Endothelial cell (in vitro differentiated cells): ENCODE results near the gene CALN1. TPM values are rescaled to one million over a fixed set of nuclear protein-coding genes. Genes with fewer than 3 reads are reported as not detected.

ENCODE experiments used
- DNase-seq: peaks from one replicate; pipeline ENCODE4 v3.0.0; 2021; ENCODE audit warnings: low spot score
- H3K27ac Mint-ChIP-seq: one replicate; pipeline ENCODE4 v1.8.0; 2021; ENCODE audit warnings: mixed read lengths, inconsistent platforms; ENCODE audit not compliant: unreplicated experiment
- H3K27me3 Mint-ChIP-seq: one replicate; pipeline ENCODE4 v1.8.0; 2021; ENCODE audit warnings: mild to moderate bottlenecking, moderate library complexity, mixed read lengths, inconsistent platforms; ENCODE audit not compliant: unreplicated experiment
- H3K36me3 Mint-ChIP-seq: one replicate; pipeline ENCODE4 v1.8.0; 2021; ENCODE audit warnings: mild to moderate bottlenecking, low read depth, mixed read lengths, inconsistent platforms; ENCODE audit not compliant: unreplicated experiment
- H3K4me1 Mint-ChIP-seq: one replicate; pipeline ENCODE4 v1.8.0; 2021; ENCODE audit warnings: mild to moderate bottlenecking, mixed read lengths, inconsistent platforms; ENCODE audit not compliant: unreplicated experiment
- H3K4me3 Mint-ChIP-seq: one replicate; pipeline ENCODE4 v1.8.0; 2021; ENCODE audit warnings: mild to moderate bottlenecking, mixed read lengths, inconsistent platforms; ENCODE audit not compliant: unreplicated experiment
- H3K9me3 Mint-ChIP-seq: one replicate; pipeline ENCODE4 v1.8.0; 2021; ENCODE audit warnings: mixed read lengths, inconsistent platforms; ENCODE audit not compliant: unreplicated experiment
- CTCF ChIP-seq: fragments of 200-600 bp; sonication (generic); IDR thresholded peaks from one replicate; pipeline ENCODE4 v1.5.0; 2021; ENCODE audit warnings: antibody characterized with exemption; ENCODE audit not compliant: unreplicated experiment
- total RNA-seq: library from RNA; stranded (reverse); fragmentation: NEBNext Ultra II Directional; extraction: Animal tissue kit (Norgen Biotek cat#: 25700); gene quantifications from one replicate; pipeline ENCODE4 v1.2.1, GENCODE V29; 2021; ENCODE audit not compliant: unreplicated experiment

Gene CALN1
- total RNA-seq, 1 donor from 2014 or later, result 1.4 TPM

- no peak overlapping the region for H3K27ac Mint-ChIP-seq
- no peaks in the 10 kb centered on the region for H3K27me3 Mint-ChIP-seq
- peaks cover 4% of the 10 kb centered on the region for H3K36me3 Mint-ChIP-seq
- no peak for DNase-seq
- no peak for TF ChIP-seq CTCF
- H3K4me3 Mint-ChIP-seq, result no peak overlapping the region
- peaks cover 9% of the 10 kb centered on the region for H3K9me3 Mint-ChIP-seq
- H3K4me1 Mint-ChIP-seq, result no peaks in the 10 kb centered on the region
Measured at GRCh38 chr7:71817916-71818315, 594.2 kb downstream of the CALN1 start.

DNA sequence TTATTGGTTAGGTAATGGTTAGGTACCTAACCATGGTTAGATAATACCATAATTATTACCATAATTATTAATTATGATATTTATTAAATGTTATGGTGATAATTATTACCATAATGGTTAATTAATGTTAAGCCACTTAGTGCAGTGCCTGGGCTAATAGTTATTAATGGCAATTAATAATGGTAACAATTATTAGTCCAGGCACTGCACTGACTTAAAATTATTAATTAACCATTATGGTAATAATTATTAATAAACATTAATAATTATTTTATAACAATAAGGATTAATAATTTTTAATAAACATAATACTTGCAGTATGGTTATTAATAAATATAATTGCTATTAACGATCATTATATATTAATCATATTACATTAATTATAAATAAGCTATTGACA, 604.0 kb downstream of the CALN1 start:
- DNase-seq, result no peak
- Mint-ChIP-seq H3K4me3 (no peak overlapping the region), H3K4me1 (no peaks in the 10 kb centered on the region), H3K9me3 (peaks cover 5% of the 10 kb centered on the region), H3K27ac (no peak overlapping the region), H3K36me3 (peaks cover 4% of the 10 kb centered on the region), H3K27me3 (peaks cover 3% of the 10 kb centered on the region)
- TF ChIP-seq CTCF, result no peak

DNA sequence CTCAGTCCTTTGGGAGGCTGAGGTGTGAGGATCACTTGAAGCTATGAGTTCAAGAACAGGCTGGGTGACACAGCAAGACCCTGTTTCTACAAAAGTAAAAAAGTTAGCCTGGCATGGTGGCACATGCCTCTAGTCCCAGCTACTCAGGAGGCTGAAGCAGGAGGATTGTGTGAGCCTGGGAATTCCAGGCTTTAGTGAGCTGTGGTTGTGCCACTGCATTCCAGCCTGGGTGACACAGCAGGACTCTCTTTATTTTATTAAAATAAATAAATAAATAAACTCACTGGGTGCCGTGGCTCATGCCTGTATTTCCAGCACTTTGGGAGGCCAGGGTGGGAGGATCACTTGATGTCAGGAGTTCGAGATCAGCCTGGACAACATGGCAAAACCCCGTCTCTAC, 607.9 kb downstream of the CALN1 start:
- Mint-ChIP-seq H3K27me3 (peaks cover 3% of the 10 kb centered on the region), H3K4me3 (no peak overlapping the region), H3K4me1 (no peaks in the 10 kb centered on the region), H3K36me3 (peaks cover 4% of the 10 kb centered on the region), H3K27ac (no peak overlapping the region), H3K9me3 (peaks cover 5% of the 10 kb centered on the region)
- no peak for DNase-seq
- no peak for TF ChIP-seq CTCF

- no peak for DNase-seq
- H3K9me3 Mint-ChIP-seq, result no peaks in the 10 kb centered on the region
- no peak overlapping the region for H3K27ac Mint-ChIP-seq
- TF ChIP-seq CTCF, result no peak
- H3K4me1 Mint-ChIP-seq, result no peaks in the 10 kb centered on the region
- H3K27me3 Mint-ChIP-seq, result peaks cover 3% of the 10 kb centered on the region
- peaks cover 4% of the 10 kb centered on the region for H3K36me3 Mint-ChIP-seq
- no peak overlapping the region for H3K4me3 Mint-ChIP-seq
Measured at GRCh38 chr7:71801976-71802375, 610.2 kb downstream of the CALN1 start.

DNA sequence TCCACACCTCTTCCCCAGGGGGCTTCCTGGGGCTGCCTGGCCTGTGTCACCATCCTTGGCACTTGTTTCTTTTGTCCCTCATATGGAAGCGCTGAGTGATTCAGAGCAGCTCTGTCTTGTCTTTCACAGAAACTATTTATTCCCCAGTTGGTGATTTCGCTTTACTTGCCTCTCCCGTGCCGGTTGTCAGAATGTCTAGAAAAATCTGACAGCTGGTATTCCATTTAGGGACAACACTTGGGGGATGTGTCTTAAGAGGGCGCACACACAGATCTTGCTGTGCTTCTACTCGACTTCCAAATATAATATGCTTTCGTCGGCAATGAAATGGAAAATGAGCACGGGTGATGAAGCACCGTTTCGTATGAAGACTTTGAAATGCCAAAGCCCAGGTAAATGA, 611.8 kb downstream of the CALN1 start:
- DNase-seq, result no peak
- H3K36me3 Mint-ChIP-seq, result no peaks in the 10 kb centered on the region
- H3K27me3 Mint-ChIP-seq, result no peaks in the 10 kb centered on the region
- TF ChIP-seq CTCF, result no peak
- no peaks in the 10 kb centered on the region for H3K4me1 Mint-ChIP-seq
- H3K4me3 Mint-ChIP-seq, result no peak overlapping the region
- no peaks in the 10 kb centered on the region for H3K9me3 Mint-ChIP-seq
- no peak overlapping the region for H3K27ac Mint-ChIP-seq
